ENCODE results near the gene MELTF. TPM values are rescaled to one million over a fixed set of nuclear protein-coding genes. Genes with fewer than 3 reads are reported as not detected.
A peak's percentile ranks its signal among the peaks of the same experiment; 100 is the strongest.
"Not testable (repeated sequence)": the region's sequence is repeated elsewhere in the genome, so short reads cannot be mapped to it uniquely, and the experiment has no call there.

Gene MELTF
- total RNA-seq, 5 donors from 2014 or later (not counting 1 experiment from before 2014, with no cell fraction given) = 1.2 to 2.6 (median 1.6) TPM

DNA sequence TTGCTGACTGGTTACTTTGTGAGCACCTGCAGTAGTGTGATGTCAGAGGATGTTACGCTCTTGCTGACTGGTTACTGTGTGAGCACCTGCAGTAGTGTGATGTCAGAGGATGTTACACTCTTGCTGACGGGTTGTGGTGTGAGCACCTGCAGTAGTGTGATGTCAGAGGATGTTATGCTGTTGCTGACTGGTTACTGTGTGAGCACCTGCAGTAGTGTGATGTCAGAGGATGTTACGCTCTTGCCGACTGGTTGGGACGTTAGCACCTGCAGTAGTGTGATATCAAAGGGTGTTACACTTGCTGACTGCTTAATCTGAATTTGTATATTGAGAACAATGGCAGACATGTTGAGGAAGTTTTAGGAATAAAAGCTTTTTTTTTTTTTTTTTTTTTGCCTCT, 5.2 kb upstream of the MELTF start:
- H3K9me3 Mint-ChIP-seq; H3K4me1 ChIP-seq (ENCODE audit: control insufficient read depth in 1 of 2, extremely low read depth in 1 of 2, insufficient read depth in 2 of 2, low read length in 2 of 2); H3K9me3 ChIP-seq; H3K36me3 ChIP-seq (ENCODE audit: control insufficient read depth in 2 of 2, extremely low read depth in 1 of 2, insufficient read depth in 1 of 2, low read length in 1 of 2); H3K36me3 Mint-ChIP-seq; DNase-seq; H3K27ac ChIP-seq (ENCODE audit: low read length); H3K4me1 Mint-ChIP-seq; CTCF ChIA-PET; H3K4me3 ChIP-seq (ENCODE audit: control insufficient read depth in 1 of 2, extremely low read depth in 1 of 2, low read length in 1 of 2); H3K4me3 Mint-ChIP-seq; ATAC-seq (replicated peaks in 1 of 4); H3K27me3 Mint-ChIP-seq: not testable (repeated sequence)
- WGBS (ENCODE audit: insufficient coverage) = 82% methylated on average over 5 of the region's 5 CpGs
- POLR2A ChIA-PET = interaction anchor here in 1 of 2 donors (0.6 kb wide), 1 partner anchor 12 kb away, joined by 6 read pairs; no protein-coding TSS in a partner anchor
- H3K27ac Mint-ChIP-seq = peak overlapping the region in 1 of 2 donors; percentile 9
- H3K27me3 ChIP-seq (replicated peaks in 1 of 2; ENCODE audit: control insufficient read depth in 2 of 2, extremely low read depth in 1 of 2, insufficient read depth in 2 of 2, low read length in 1 of 2) = peaks cover 0 to 13% of the 10 kb centered on the region in 2 experiments

GRCh38 chr3:197033764-197034163, 4.1 kb upstream of the MELTF start:
- H3K4me1 Mint-ChIP-seq = not testable (repeated sequence)

GRCh38 chr3:197031315-197032285, 2.0 kb upstream of the MELTF start:
- no peaks in the 10 kb centered on the region for H3K9me3 Mint-ChIP-seq
- no peaks in the 10 kb centered on the region for H3K36me3 ChIP-seq (ENCODE audit: control insufficient read depth in 2 of 2, extremely low read depth in 1 of 2, insufficient read depth in 1 of 2, low read length in 1 of 2)
- no peak for ATAC-seq (replicated peaks in 1 of 4)
- 81% methylated on average over 7 of the region's 12 CpGs for WGBS (ENCODE audit: insufficient coverage)
- DNase-seq = peak in 1 of 35 experiments; percentile 28
- H3K4me3 ChIP-seq (ENCODE audit: control insufficient read depth in 1 of 2, extremely low read depth in 1 of 2, low read length in 1 of 2) = no peak overlapping the region
- H3K27ac Mint-ChIP-seq = no peak overlapping the region
- H3K4me1 Mint-ChIP-seq = peaks cover 1 to 14% (median 8%) of the 10 kb centered on the region in 3 donors
- peaks cover 0 to 24% of the 10 kb centered on the region in 2 experiments for H3K27me3 ChIP-seq (replicated peaks in 1 of 2; ENCODE audit: control insufficient read depth in 2 of 2, extremely low read depth in 1 of 2, insufficient read depth in 2 of 2, low read length in 1 of 2)
- H3K4me1 ChIP-seq (ENCODE audit: control insufficient read depth in 1 of 2, extremely low read depth in 1 of 2, insufficient read depth in 2 of 2, low read length in 2 of 2) = peaks cover 0 to 19% of the 10 kb centered on the region in 2 experiments
- no peaks in the 10 kb centered on the region for H3K36me3 Mint-ChIP-seq
- H3K9me3 ChIP-seq = no peaks in the 10 kb centered on the region
- H3K27ac ChIP-seq (ENCODE audit: low read length) = no peak overlapping the region
- ChIA-PET CTCF (interaction anchor here in 1 of 2 donors (1.1 kb wide), 1 partner anchor 13 kb away, joined by 3 read pairs; no protein-coding TSS in a partner anchor), POLR2A (no interaction called here)
- peak overlapping the region in 2 of 3 donors; percentile 17 to 74 for H3K4me3 Mint-ChIP-seq
- no peaks in the 10 kb centered on the region for H3K27me3 Mint-ChIP-seq

More at GRCh38 chr3:197033764-197034163, 4.1 kb upstream of the MELTF start:
- H3K27me3 Mint-ChIP-seq; H3K9me3 ChIP-seq; H3K4me3 ChIP-seq (ENCODE audit: control insufficient read depth in 1 of 2, extremely low read depth in 1 of 2, low read length in 1 of 2); POLR2A ChIA-PET; H3K36me3 ChIP-seq (ENCODE audit: control insufficient read depth in 2 of 2, extremely low read depth in 1 of 2, insufficient read depth in 1 of 2, low read length in 1 of 2); DNase-seq; ATAC-seq (replicated peaks in 1 of 4); H3K27ac ChIP-seq (ENCODE audit: low read length); H3K9me3 Mint-ChIP-seq; H3K27ac Mint-ChIP-seq; H3K36me3 Mint-ChIP-seq; H3K4me3 Mint-ChIP-seq; CTCF ChIA-PET: not testable (repeated sequence)
- peaks cover 0 to 15% of the 10 kb centered on the region in 2 experiments for H3K4me1 ChIP-seq (ENCODE audit: control insufficient read depth in 1 of 2, extremely low read depth in 1 of 2, insufficient read depth in 2 of 2, low read length in 2 of 2)
- H3K27me3 ChIP-seq (replicated peaks in 1 of 2; ENCODE audit: control insufficient read depth in 2 of 2, extremely low read depth in 1 of 2, insufficient read depth in 2 of 2, low read length in 1 of 2) = peaks cover 0 to 17% of the 10 kb centered on the region in 2 experiments
- WGBS (ENCODE audit: insufficient coverage) = 70% methylated on average over 2 of the region's 3 CpGs

GRCh38 chr3:197030379-197031314, 1.0 kb upstream of the MELTF start:
- DNase-seq (no peak), ATAC-seq (replicated peaks in 1 of 4) (no peak)
- Histone ChIP-seq H3K4me3 (ENCODE audit: control insufficient read depth in 1 of 2, extremely low read depth in 1 of 2, low read length in 1 of 2) (no peak overlapping the region), H3K4me1 (ENCODE audit: control insufficient read depth in 1 of 2, extremely low read depth in 1 of 2, insufficient read depth in 2 of 2, low read length in 2 of 2) (peaks cover 0 to 19% of the 10 kb centered on the region in 2 experiments), H3K27ac (ENCODE audit: low read length) (no peak overlapping the region), H3K9me3 (no peaks in the 10 kb centered on the region), H3K36me3 (ENCODE audit: control insufficient read depth in 2 of 2, extremely low read depth in 1 of 2, insufficient read depth in 1 of 2, low read length in 1 of 2) (no peaks in the 10 kb centered on the region), H3K27me3 (replicated peaks in 1 of 2; ENCODE audit: control insufficient read depth in 2 of 2, extremely low read depth in 1 of 2, insufficient read depth in 2 of 2, low read length in 1 of 2) (peaks cover 0 to 28% of the 10 kb centered on the region in 2 experiments)
- POLR2A ChIA-PET = no interaction called here
- CTCF ChIA-PET = interaction anchor here (0.6 to 1.9 kb wide), 4 partner anchors 9 to 32 kb away, joined by 3 to 4 read pairs (median 4); no protein-coding TSS in a partner anchor
- Mint-ChIP-seq H3K9me3 (no peaks in the 10 kb centered on the region), H3K27ac (no peak overlapping the region), H3K4me1 (peaks cover 1 to 14% (median 8%) of the 10 kb centered on the region in 3 donors), H3K27me3 (no peaks in the 10 kb centered on the region), H3K4me3 (peak overlapping the region; percentile 17 to 74 (median 17)), H3K36me3 (no peaks in the 10 kb centered on the region)
- 96% methylated on average over 14 of the region's 33 CpGs for WGBS (ENCODE audit: insufficient coverage)

GRCh38 chr3:197028728-197029510, 698 bp downstream of the MELTF start:
- POLR2A ChIA-PET = no interaction called here
- Mint-ChIP-seq H3K36me3 (no peaks in the 10 kb centered on the region), H3K4me3 (peak overlapping the region; percentile 71 to 74 (median 73)), H3K27ac (no peak overlapping the region), H3K9me3 (no peaks in the 10 kb centered on the region), H3K27me3 (peaks cover 0 to under 1% of the 10 kb centered on the region in 2 donors), H3K4me1 (peaks cover 0 to 13% (median 5%) of the 10 kb centered on the region in 3 donors)
- no peaks in the 10 kb centered on the region for H3K9me3 ChIP-seq
- DNase-seq = peak in 3 of 35 experiments; percentile 12 to 26 (median 14)
- ATAC-seq (replicated peaks in 1 of 4) = peak; percentile 22 to 36 (median 32)
- CTCF ChIA-PET = interaction anchor here (1.0 to 1.9 kb wide), 4 partner anchors 8 to 30 kb away, joined by 3 to 4 read pairs (median 4); no protein-coding TSS in a partner anchor
- H3K27ac ChIP-seq (ENCODE audit: low read length) = no peak overlapping the region
- no peaks in the 10 kb centered on the region for H3K36me3 ChIP-seq (ENCODE audit: control insufficient read depth in 2 of 2, extremely low read depth in 1 of 2, insufficient read depth in 1 of 2, low read length in 1 of 2)
- H3K4me3 ChIP-seq (ENCODE audit: control insufficient read depth in 1 of 2, extremely low read depth in 1 of 2, low read length in 1 of 2) = peak overlapping the region; percentile 46 to 53
- peaks cover 0 to 34% of the 10 kb centered on the region in 2 experiments for H3K27me3 ChIP-seq (replicated peaks in 1 of 2; ENCODE audit: control insufficient read depth in 2 of 2, extremely low read depth in 1 of 2, insufficient read depth in 2 of 2, low read length in 1 of 2)
- peaks cover 0 to 23% of the 10 kb centered on the region in 2 experiments for H3K4me1 ChIP-seq (ENCODE audit: control insufficient read depth in 1 of 2, extremely low read depth in 1 of 2, insufficient read depth in 2 of 2, low read length in 2 of 2)
- 3% methylated on average over 59 of the region's 67 CpGs for WGBS (ENCODE audit: insufficient coverage)
